Astrocyte of the cerebellum (primary cell): ENCODE results near the gene EEF1A2.

Experiments used
- DNase-seq: peaks from one replicate; pipeline ENCODE4 v3.0.0-alpha.2; 2011; ENCODE audit warnings: low read depth
- H3K4me3 ChIP-seq: 2 replicates; pipeline ENCODE4 v1.5.1; 2011; ENCODE audit warnings: mild to moderate bottlenecking, low read depth, low read length, moderate library complexity
- in situ Hi-C: cut with HindIII; loops from 2 replicates; pipeline ENCODE4 v1.10.0; 2017; ENCODE audit warnings: low sequenced_read_pairs
- TF ChIP-seq, protein P1 (sequence below): IDR thresholded peaks from 2 replicates; pipeline ENCODE4 v1.5.1; 2012; ENCODE audit warnings: low read length, low read depth, moderate library complexity, mild to moderate bottlenecking; ENCODE audit errors: missing control alignments

Gene EEF1A2

DNA sequence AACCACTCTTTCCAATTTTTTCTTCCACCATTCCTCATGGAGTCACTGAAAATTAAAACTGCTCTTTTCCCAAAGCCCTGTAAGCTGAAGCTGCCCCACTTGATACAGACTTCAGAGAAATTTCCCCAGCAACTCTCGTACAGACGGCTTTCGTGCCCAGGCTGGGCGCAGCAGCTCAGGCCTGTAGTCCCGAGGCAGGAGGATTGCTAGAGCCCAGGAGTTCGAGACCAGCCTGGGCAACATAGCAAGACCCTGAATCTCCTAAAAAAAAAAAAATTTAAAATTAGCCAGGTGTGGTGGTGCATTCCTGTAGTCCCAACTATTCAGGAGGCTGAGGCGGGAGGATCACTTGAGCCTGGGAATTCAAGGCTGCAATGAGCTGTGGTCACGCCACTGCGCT, 28.3 kb upstream of the EEF1A2 start:
- TF ChIP-seq, protein P1, sequence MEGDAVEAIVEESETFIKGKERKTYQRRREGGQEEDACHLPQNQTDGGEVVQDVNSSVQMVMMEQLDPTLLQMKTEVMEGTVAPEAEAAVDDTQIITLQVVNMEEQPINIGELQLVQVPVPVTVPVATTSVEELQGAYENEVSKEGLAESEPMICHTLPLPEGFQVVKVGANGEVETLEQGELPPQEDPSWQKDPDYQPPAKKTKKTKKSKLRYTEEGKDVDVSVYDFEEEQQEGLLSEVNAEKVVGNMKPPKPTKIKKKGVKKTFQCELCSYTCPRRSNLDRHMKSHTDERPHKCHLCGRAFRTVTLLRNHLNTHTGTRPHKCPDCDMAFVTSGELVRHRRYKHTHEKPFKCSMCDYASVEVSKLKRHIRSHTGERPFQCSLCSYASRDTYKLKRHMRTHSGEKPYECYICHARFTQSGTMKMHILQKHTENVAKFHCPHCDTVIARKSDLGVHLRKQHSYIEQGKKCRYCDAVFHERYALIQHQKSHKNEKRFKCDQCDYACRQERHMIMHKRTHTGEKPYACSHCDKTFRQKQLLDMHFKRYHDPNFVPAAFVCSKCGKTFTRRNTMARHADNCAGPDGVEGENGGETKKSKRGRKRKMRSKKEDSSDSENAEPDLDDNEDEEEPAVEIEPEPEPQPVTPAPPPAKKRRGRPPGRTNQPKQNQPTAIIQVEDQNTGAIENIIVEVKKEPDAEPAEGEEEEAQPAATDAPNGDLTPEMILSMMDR, result no peak
- H3K4me3 ChIP-seq, result no peak overlapping the region
- no peak for DNase-seq
- in situ Hi-C loops, result no loop called here

DNA sequence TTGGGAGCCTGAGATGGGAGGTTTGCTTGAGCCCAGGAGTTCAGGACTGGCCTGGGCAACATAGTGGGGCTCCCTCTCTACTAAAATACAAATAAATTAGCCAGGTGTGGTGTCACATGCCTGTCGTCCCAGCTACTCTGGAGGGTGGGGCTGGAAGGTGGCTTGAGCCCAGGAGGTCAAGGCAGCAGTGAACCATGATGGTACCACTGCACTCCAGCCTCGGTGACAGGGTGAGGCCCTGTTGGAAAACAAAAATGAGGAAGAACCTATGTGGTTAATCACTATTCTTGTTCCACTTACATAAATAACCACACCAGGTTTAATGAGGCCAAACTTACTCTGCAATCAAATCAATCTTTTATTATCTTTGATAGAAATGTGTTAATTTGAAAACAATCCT, 27.1 kb upstream of the EEF1A2 start:
- in situ Hi-C loops, result no loop called here
- no peak for DNase-seq
- H3K4me3 ChIP-seq, result no peak overlapping the region
- TF ChIP-seq, protein P1, result no peak

DNA sequence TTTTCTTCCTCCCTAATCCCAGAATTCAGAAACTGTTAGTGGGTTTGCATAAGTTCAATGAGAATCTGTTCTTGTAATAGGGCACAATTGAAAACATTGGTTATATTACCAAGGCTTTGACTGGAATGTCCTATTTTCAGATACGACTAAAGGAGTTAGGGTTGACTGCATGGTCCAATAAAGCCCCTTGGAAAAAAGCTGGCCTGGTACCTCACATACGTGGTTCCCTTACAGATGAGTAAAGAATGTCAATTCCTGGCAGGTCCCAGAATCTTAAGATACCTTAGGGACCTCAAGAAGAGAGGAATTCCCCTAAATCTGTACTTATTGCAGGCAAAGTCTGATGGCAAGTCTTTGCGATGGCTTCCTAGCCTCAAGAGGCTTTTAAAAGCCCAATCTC, 26.3 kb upstream of the EEF1A2 start:
- no peak overlapping the region for H3K4me3 ChIP-seq
- TF ChIP-seq, protein P1, result no peak
- DNase-seq, result no peak
- in situ Hi-C loops, result no loop called here

DNA sequence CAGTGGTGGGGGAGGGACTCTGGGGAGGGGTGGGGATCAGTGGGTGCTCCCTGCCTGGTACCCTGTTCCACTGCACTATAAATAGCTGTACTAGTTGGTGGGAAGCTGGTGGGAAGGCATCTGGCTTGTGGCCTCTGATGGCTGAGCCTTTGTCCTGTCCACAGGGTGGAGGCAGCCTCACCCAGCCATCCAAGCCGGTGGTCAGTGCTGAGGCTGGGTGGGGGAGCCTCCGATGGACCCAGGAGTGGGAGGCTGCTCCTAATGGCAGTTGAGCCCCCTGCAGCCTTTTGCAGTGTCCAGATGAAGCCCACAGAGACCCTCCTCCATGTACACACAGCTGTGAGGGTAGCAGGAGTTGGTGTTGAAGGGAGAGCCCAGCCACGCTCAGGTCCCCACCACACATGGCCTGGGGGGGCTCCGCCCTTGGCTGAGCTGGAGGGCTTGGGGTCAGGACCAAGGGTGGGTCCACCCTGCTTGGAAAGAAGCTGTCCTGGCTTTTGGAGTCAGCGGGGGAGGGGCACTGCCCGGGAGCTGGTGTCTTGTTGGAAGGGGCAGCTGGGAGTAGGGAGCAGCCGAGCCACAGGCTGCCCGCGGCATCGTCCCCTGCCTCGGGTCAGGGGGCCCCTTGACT, 24.2 kb upstream of the EEF1A2 start:
- DNase-seq, result no peak
- TF ChIP-seq, protein P1, result no peak
- no peak overlapping the region for H3K4me3 ChIP-seq
- in situ Hi-C loops, result no loop called here

DNA sequence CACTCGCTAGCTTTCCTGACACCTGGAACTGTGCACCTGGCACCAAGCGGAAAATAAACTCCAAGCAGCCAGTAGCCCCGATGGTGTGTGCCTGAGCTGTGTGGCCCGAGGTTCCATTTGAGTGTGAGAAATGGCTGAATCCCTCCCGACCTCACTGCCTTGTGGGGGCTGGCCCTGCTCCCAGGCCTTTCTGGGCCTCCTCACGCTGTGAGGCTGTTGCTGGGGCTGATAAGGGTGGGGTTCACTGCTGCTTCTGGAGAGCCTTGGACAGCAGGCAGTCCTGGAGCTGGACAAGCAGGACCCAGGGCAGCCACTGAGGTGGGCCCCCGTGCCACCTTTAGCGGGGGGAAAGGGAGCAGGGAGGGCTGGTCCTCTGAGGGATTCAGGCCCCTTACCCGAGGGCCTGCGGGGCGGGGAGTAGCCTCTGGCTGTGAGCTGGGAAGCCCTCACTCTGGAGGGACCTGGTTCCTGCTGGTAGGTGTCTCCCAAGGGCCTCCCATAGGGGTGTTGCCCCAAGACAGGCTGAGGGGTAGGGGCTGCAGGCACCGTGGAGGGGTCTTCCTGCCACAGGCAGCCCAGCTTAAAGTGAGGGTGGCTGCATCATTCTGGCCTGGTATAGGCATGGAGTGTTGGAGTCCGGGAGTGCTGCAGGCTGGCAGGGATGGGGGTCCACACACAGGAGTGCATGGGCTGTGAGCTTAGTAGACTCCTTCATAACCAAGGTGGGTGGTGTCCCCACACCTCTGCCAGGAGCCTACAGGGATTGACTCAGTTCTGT, 23.4 kb upstream of the EEF1A2 start:
- TF ChIP-seq, protein P1, result no peak
- no peak for DNase-seq
- peak overlapping the region; percentile 83 for H3K4me3 ChIP-seq
- in situ Hi-C loops, result no loop called here

DNA sequence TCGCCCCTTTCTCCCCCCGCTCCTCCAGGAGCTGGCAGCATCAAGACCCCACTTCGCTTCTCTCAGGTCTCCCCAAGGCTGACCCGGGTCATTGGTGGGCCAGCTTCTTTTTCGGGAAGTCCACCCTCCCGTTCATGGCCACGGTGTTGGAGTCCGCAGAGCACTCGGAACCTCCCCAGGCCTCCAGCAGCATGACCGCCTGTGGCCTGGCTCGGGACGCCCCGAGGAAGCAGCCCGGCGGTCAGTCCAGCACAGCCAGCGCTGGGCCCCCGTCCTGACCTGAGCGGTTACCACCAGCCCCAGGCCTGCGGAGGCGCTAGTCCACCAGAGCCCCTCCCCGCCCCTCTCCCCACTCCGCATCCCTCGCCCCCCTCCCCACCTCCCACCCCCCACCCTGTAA, 22.7 kb upstream of the EEF1A2 start:
- DNase-seq, result no peak
- TF ChIP-seq, protein P1, result no peak
- peak overlapping the region; percentile 83 for H3K4me3 ChIP-seq
- in situ Hi-C loops, result no loop called here
